ENCODE measurements around the gene ARID1B.

Gene ARID1B

GRCh38 chr6:157094038-157094437 lies 316.9 kb downstream of the ARID1B start:
- Histone ChIP-seq H4K20me1 (ENCODE audit: insufficient read depth, low read length) (no peaks in the 10 kb centered on the region), H3K4me1 (ENCODE audit: insufficient read depth, low read length, severe bottlenecking) (peaks cover 4% of the 10 kb centered on the region), H2AFZ (ENCODE audit: low read length) (no peak overlapping the region), H3K4me2 (ENCODE audit: low read length) (no peak overlapping the region), H3K36me3 (ENCODE audit: insufficient read depth, low read length) (peaks cover 36% of the 10 kb centered on the region; the same call in 1 of the 2 replicates), H3K9me2 (ENCODE audit: low read depth, low read length) (no peaks in the 10 kb centered on the region), H3K27ac (ENCODE audit: low read depth, low read length, poor library complexity, severe bottlenecking) (no peak overlapping the region), H3K9ac (ENCODE audit: low read length) (no peak overlapping the region), H3K79me2 (ENCODE audit: insufficient read depth, low read length) (no peaks in the 10 kb centered on the region), H3K27me3 (ENCODE audit: insufficient read depth, low read length) (no peaks in the 10 kb centered on the region), H3F3A (ENCODE audit: insufficient read depth, low read length) (no peaks in the 10 kb centered on the region), H3K9me3 (ENCODE audit: low read length) (no peaks in the 10 kb centered on the region), H3K4me3 (ENCODE audit: low read depth, low read length, poor library complexity, severe bottlenecking) (no peak overlapping the region)
- no peak for TF ChIP-seq CTCF (IDR thresholded peaks at IDR 0.05; ENCODE audit: low read length)
- no peak for TF ChIP-seq EZH2 (IDR thresholded peaks at IDR 0.05; ENCODE audit: borderline replicate concordance, low read length)

- peaks cover 10% of the 10 kb centered on the region for H3K4me1 ChIP-seq (ENCODE audit: insufficient read depth, low read length, severe bottlenecking)
- TF ChIP-seq EZH2 (IDR thresholded peaks at IDR 0.05; ENCODE audit: borderline replicate concordance, low read length) (no peak), CTCF (IDR thresholded peaks at IDR 0.05; ENCODE audit: low read length) (no peak)
- no peaks in the 10 kb centered on the region for H4K20me1 ChIP-seq (ENCODE audit: insufficient read depth, low read length)
Measured at GRCh38 chr6:157095084-157095483, 317.9 kb downstream of the ARID1B start.

GRCh38 chr6:157095569-157095968 lies 318.4 kb downstream of the ARID1B start:
- Histone ChIP-seq H3K4me3 (ENCODE audit: low read depth, low read length, poor library complexity, severe bottlenecking) (no peak overlapping the region), H3K9me2 (ENCODE audit: low read depth, low read length) (no peaks in the 10 kb centered on the region), H3K4me2 (ENCODE audit: low read length) (no peak overlapping the region), H3K27me3 (ENCODE audit: insufficient read depth, low read length) (no peaks in the 10 kb centered on the region), H3K27ac (ENCODE audit: low read depth, low read length, poor library complexity, severe bottlenecking) (no peak overlapping the region), H4K20me1 (ENCODE audit: insufficient read depth, low read length) (no peaks in the 10 kb centered on the region), H2AFZ (ENCODE audit: low read length) (no peak overlapping the region), H3F3A (ENCODE audit: insufficient read depth, low read length) (no peaks in the 10 kb centered on the region), H3K9me3 (ENCODE audit: low read length) (no peaks in the 10 kb centered on the region), H3K9ac (ENCODE audit: low read length) (no peak overlapping the region), H3K4me1 (ENCODE audit: insufficient read depth, low read length, severe bottlenecking) (peaks cover 14% of the 10 kb centered on the region), H3K36me3 (ENCODE audit: insufficient read depth, low read length) (peaks cover 34% of the 10 kb centered on the region; the same call in 1 of the 2 replicates), H3K79me2 (ENCODE audit: insufficient read depth, low read length) (no peaks in the 10 kb centered on the region)
- TF ChIP-seq CTCF (IDR thresholded peaks at IDR 0.05; ENCODE audit: low read length) (no peak), EZH2 (IDR thresholded peaks at IDR 0.05; ENCODE audit: borderline replicate concordance, low read length) (no peak)

More at GRCh38 chr6:157095084-157095483, 317.9 kb downstream of the ARID1B start:
- Histone ChIP-seq H3K27me3 (ENCODE audit: insufficient read depth, low read length) (no peaks in the 10 kb centered on the region), H3K4me3 (ENCODE audit: low read depth, low read length, poor library complexity, severe bottlenecking) (no peak overlapping the region), H3K27ac (ENCODE audit: low read depth, low read length, poor library complexity, severe bottlenecking) (no peak overlapping the region), H3K9me2 (ENCODE audit: low read depth, low read length) (no peaks in the 10 kb centered on the region), H3K36me3 (ENCODE audit: insufficient read depth, low read length) (peaks cover 32% of the 10 kb centered on the region; the same call in 1 of the 2 replicates), H3F3A (ENCODE audit: insufficient read depth, low read length) (no peaks in the 10 kb centered on the region), H3K9me3 (ENCODE audit: low read length) (no peaks in the 10 kb centered on the region), H3K4me2 (ENCODE audit: low read length) (no peak overlapping the region), H2AFZ (ENCODE audit: low read length) (no peak overlapping the region), H3K9ac (ENCODE audit: low read length) (no peak overlapping the region), H3K79me2 (ENCODE audit: insufficient read depth, low read length) (no peaks in the 10 kb centered on the region)

Data from OCI-LY1 (cell line).